NCI-H446 treated with DMSO at 0.1 percent for 48 hours (cell line): ENCODE measurements around the gene RIC8A.

Source experiments
- DNase-seq: peaks from one replicate; lab custom pipeline; 2025; lab: John Stamatoyannopoulos, UW

The RIC8A gene

DNA sequence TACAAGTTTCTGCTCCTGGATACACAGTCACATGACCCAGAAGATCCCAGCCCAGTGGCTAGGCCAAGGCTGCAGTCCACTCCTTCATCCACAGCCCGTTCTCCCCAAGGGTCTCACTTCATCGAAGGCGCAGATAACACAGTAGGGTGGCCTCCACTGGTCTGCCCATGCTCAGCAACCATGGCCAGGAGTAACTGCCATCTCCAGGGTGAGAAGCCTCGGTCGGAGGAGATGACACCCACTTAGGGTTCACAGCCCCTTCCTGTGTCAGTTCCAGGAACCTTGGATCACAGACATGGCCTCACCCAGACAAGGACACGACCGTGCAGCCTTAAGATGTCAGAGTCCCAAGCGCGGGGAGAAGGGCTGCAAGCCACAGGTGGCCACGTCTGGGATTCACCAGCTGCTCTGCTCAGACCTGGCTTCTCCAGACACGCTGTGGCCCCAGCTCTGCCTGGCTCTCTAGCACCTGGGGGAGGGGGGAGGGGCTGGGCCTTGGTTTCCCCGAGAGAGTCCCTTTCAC lies 2.9 kb upstream of the RIC8A start:
- DNase-seq, result no peak

DNA sequence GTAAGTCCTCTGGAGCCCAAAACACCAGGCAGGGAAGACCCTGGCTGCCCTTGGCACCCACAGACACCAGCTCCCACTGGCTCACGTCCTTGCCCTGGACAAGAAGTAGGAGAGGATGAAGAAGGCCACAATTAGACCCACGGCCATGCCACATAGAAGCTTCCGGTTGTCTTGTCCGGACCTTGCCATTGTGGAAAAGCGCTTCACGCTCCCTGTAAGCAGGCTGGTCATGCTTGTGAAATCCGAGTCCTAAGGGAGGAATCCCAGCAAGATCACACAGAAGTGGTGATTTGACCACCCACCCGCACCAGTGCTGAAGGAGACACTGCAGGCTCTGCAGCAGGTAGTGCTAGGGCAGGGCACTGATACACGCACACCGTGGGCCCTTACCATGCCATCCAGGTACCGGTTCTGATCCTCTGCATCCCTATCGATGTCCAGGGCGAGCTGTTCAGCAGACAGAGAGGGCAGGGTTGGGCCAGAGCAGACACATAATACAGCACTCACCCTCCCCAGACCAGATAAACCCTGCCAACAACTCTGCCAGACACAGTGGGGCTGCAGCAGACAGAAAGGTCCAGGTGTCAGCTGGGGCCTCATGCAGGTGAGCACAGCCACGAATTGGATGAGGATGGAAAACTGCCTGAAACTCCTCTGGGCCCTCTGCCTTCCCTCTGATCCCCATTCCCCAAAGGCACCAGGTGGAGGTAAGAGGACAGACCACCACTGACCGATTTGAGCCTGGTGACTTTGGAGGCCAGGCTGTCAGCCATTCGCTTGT lies 2.1 kb upstream of the RIC8A start:
- no peak for DNase-seq

- no peak for DNase-seq
Measured at GRCh38 chr11:206002-206384, 1.5 kb upstream of the RIC8A start.

DNA sequence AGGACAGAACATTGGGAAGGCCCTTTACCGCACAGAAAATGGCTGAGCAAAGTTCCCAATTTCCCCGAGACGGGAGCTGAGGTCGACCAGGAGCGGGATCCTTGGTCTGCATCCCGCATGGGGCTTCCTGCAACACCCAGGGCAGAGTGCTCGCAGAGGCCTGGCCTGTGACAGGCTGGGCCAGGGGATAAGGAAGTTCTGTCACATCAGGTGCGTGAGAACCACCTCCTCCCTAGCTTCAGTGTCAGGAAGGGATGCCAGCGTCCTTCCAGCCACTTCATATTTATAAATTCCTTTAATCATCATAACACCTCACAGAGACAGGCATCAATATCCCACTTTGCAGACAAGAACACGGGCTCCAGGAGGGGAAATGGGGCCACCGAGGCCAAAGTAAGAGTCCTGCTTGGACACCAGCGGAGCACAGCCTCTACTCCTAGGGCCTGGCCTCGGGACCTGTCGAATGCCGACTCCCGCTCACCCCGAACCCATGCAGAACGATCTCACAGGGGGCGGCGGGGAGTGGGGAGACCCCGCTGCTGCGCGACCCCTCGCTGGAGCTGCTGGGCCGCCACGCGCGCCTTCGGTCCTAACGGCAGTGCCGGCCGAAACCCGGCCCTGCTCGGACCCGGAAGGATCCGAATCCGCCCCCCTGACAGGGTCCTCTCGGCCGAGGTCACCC lies 841 bp upstream of the RIC8A start:
- no peak for DNase-seq

DNA sequence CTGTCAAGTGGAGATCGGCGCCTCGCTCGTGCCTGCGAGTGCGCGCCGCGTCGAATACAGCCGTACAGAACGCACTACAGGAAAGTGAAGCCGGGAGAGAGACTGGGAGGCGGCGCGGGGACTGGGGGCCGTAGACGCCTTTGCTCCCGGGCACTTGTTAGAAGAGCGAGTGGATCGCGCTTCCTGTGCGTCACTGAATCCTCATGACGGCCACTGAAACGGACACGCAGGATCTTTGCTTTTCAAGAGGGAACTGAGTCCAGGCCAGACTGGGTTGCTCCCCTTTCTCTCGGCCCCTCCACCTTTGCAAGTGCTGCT lies 314 bp downstream of the RIC8A start:
- DNase-seq, result no peak

DNA sequence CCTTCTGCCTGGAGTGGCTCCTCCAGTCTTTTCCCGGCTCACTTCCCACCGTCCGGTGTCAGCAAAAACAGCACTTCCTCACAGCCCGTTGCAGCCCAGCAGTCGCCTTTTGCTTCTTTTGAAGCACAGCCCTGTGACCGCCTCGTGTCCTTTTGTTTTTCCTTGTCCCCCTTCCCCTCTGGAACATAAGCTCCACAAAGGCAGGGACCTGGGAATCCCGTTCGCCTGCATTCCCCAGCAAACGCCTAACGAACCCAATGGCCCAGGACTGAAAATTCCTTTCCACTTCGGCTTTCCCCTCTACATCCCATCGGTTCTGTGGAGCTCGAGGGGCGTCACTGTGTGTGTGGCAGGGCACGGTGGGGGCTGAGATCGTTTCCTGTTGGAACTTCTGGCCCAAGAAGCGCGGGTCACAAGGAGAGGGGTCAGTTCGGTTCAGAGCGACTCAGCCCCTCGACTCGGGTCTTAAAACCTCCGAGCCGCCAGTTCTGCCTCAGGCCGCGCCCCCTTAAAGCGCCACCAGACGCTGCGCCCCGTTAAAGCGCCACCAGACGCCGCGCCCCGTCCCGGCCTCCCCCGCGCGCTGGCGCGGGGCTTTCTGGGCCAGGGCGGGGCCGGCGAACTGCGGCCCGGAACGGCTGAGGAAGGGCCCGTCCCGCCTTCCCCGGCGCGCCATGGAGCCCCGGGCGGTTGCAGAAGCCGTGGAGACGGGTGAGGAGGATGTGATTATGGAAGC lies 841 bp downstream of the RIC8A start:
- DNase-seq, result peak; percentile 10

GRCh38 chr11:208917-209260 lies 1.4 kb downstream of the RIC8A start:
- no peak for DNase-seq

DNA sequence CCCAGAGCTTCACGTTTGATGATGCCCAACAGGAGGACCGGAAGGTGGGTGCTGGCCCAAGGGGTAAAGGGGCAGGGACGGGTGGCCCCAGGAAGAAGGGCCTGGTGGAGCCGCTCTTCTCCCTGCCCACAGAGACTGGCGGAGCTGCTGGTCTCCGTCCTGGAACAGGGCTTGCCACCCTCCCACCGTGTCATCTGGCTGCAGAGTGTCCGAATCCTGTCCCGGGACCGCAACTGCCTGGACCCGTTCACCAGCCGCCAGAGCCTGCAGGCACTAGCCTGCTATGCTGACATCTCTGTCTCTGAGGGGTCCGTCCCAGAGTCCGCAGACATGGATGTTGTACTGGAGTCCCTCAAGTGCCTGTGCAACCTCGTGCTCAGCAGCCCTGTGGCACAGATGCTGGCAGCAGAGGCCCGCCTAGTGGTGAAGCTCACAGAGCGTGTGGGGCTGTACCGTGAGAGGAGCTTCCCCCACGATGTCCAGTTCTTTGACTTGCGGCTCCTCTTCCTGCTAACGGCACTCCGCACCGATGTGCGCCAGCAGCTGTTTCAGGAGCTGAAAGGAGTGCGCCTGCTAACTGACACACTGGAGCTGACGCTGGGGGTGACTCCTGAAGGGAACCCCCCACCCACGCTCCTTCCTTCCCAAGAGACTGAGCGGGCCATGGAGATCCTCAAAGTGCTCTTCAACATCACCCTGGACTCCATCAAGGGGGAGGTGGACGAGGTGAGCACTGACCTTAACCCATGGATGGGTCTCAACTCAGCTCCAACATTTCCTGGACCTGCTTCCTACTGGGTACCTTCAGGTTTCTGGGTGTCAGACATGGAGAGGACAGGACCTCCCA lies 2.0 kb downstream of the RIC8A start:
- no peak for DNase-seq

DNA sequence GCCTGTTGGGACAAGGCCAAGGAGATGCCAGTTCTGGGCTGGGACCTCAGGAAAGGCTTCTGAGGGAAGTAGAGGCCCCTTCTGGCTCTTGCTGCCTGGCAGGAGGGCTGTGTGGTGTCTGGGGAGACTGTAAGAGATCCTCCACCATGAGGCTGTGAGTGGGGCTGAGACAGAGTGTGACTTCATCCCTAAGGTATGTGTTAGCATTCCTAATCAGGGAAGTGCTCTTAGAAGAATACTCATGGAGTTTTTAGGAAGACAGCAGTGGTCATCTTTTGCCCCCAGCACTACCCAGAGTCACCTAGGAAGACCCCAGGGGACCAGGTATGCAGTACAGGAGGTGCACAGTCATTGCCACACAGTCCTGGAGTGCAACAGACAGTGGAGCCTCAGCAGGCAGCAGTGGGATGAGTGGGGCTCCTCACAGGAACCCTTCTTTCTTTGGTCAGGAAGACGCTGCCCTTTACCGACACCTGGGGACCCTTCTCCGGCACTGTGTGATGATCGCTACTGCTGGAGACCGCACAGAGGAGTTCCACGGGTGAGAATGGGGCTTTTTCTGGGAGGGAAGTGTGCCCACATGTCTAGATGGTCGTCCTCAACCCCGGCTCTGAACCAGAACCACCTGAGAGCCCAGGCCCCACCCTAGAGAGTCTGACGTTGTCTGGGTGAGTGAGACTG lies 2.8 kb downstream of the RIC8A start:
- DNase-seq, result no peak

DNA sequence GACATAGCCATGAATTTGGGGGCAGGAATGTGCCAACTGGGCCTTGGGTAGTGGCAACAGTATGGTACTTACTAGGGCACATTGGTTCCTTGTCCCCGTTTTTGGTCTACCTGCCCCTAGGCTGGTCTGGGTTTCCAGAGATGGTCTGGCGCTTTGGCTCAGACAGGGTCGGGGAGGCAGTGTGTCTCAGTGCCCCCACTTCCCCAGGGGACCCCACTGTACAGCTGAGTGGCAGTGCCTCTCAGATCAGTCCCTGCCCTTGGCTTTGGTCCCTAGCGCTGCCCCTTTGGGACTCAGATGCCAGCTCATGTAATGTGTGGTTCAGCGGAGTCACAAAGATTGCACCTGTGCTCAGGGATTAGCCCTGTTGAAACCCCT lies 3.3 kb downstream of the RIC8A start:
- no peak for DNase-seq

DNA sequence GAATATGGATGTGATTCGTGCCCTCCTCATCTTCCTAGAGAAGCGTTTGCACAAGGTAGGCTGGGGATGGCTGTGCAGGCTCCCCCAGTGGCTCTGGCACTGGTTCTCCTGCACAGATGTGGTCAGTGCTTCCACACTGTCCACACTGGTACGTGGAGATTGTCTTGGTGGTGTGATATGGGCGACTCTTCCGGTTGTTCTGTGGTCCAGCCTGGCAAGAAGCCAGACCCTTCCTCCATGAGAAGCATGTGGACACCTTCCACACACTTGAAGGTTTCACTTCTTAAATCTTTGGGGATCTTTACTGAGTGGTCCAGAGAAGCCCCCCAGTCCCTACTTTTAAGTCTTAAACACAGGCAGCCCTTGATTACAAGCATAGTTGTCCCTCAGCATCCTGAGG lies 3.8 kb downstream of the RIC8A start:
- DNase-seq, result no peak

DNA sequence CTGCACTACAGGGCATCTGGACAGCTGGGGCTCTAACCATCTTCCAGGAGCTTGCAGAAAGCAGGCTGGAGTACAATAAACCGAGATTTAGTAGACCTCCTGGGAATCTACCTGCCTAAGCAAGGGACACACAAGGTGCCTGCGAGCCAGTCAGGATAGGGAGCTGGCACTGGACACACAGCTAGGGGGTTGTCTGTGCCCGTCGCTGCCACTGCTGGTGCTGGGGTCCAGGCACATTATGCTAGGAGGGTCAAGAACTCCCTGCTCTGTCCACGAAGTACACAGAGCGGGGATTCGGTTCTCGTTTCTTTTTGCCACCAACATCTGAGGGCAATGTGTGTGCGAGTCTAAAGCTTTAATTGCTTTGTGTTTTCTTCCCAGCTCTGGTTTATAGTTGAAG lies 4.2 kb downstream of the RIC8A start:
- DNase-seq, result no peak

GRCh38 chr11:212150-213100 lies 4.9 kb downstream of the RIC8A start:
- no peak for DNase-seq

GRCh38 chr11:213111-213510 lies 5.6 kb downstream of the RIC8A start:
- no peak for DNase-seq

DNA sequence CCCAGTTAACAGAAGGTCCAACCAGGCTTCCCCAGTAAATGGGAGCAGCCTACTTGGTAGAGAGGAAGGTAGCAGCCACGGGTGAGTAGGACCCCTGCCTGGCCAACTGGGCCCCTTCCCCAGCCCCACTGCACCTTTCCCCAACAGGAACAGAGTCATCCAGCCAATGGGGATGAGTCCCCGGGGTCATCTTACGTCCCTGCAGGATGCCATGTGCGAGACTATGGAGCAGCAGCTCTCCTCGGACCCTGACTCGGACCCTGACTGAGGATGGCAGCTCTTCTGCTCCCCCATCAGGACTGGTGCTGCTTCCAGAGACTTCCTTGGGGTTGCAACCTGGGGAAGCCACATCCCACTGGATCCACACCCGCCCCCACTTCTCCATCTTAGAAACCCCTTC lies 6.6 kb downstream of the RIC8A start:
- DNase-seq, result no peak

DNA sequence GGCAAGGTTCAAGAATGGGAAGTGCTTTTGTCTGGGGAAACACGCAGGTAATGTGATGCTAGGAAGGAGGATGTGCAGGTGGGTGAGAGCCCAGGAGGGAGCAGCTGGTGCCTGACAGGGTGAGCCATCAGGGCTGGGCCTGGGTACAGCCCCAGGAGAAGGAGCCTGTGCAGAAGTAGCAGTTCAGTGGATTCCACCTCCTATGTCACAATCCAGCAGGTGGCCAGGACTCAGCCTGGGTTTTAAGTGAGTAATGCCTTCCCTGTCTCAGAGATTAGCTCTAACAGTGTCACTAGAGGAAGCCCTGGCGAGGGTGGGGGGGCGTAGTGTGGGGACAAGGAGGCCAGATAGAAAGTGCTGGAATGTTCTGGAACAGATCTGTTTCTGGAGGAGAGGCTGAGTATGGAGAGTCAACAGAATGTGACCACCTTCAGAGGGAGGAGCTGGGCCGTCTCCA lies 8.1 kb downstream of the RIC8A start:
- no peak for DNase-seq

DNA sequence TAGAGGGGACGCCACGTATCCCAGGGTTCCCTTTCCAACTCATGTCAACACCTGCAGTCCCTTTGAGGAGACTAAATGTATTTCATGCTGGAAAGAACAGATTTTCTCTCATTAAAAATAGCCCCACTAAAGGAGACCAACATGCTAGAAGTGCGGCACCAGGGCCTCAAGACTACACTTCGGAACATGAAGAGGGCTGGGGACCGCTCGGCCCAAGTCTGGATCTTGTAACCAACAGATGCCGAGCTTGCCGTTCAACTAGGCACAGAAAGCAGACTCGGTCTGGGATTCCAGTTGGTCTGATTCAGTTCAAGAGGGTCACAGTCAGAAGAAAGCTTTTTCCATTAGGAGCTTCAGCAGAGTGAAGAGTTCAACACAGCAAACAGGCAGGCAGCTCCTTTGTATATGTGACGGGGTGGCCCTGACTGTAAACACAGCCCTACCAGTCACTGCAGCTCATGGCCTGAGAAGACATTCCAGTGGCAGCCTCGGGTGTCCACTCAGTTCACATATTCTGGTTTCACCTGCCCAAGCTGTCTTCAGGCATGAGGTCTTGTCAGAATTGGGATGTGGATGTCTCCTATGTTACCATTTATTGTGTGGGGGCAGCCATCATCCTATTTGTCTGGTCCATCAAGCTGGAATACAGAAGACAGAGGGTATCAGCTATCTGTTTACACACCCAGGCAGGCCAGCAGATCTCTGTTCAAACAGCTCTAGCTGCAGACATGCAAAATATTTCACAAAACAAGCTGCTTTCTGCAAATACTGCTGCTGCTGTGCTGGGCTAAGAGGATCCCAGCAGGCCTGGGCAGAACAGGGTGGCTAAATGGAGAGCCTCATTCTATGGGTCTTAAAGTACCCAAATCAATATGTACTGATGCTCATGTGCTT lies 8.8 kb downstream of the RIC8A start:
- no peak for DNase-seq

DNA sequence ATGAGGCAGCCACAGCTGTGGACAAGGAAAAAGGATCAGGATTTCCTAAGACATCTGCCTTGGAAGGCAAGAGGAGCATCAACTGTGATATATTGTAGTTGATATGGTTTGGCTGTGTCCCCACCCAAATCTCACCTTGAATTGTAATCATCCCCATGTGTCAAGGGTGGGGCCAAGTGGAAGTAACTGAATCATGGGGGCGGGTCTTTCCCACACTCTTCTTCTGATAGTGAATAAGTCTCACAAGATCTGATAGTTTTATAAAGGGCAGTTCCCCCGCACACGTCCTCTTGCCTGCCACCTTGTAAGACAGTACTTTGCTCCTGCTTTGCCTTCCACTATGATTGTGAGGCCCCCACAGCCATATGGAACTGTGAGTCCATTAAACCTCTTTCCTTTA lies 10.2 kb downstream of the RIC8A start:
- no peak for DNase-seq

DNA sequence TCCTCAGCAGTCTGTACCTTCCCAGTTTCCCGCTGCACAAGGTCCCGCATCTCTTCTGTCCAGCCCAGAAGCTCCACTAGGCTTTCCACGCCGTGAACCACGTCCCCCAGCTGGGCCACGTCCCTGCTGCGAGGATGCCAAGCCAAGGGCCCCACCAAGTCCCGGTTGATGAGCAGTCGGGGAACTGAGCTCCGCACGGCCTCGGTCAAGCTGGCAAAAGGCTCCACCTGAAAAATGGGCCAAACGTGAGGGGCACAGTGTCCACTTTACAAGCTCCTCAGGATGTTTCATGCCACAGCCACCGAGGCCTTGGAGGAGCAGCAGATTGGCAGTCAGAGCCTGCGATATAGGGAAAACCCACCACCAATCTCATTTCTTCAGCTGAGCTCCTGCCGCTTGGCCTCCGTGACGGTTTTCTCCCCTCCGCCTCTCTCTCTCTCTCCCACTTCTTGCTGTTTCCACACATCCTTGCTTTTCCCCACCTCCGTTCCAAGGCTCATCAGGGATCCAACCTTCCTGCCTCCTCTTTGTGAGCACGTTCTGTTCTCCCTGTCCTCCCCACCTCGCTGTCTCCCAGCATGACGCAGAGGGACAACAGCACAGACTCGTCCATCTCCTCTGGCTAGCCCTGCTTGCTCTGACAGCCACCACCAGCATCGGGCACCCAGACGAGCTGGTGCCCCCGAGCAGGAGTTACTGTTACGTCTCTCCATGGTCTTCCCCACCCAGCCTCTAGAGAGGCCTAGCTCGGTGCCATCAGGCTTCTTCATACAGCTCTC lies 11.5 kb downstream of the RIC8A start:
- DNase-seq, result no peak
